Keratinocyte (primary cell): ENCODE measurements around the gene ZFYVE21. TPM values are rescaled to one million over a fixed set of nuclear protein-coding genes. Genes with fewer than 3 reads are reported as not detected.

ENCODE experiments used
- DNase-seq: peaks from one replicate; pipeline ENCODE4 v3.0.0-alpha.2; 2011; ENCODE audit warnings: low read depth, missing footprints, low spot score
- FAIRE-seq: peaks from 2 replicates; lab custom pipeline; 2011; peaks lifted over from hg19 to GRCh38; lab: Jason Lieb, UNC
- H2AFZ ChIP-seq: 2 replicates; pipeline ENCODE4 v1.6.0; 2012; ENCODE audit warnings: low read length, control low read depth, inconsistent platforms; ENCODE audit not compliant: control insufficient read depth
- H3K27ac ChIP-seq: 2 replicates; pipeline ENCODE4 v1.5.1; 2011; ENCODE audit warnings: low read length; ENCODE audit not compliant: control insufficient read depth, insufficient read depth
- H3K27me3 ChIP-seq: 3 replicates; pipeline ENCODE4 v1.6.0; 2011; ENCODE audit warnings: low read length; ENCODE audit not compliant: control insufficient read depth, insufficient read depth; ENCODE audit errors: extremely low read depth
- H3K36me3 ChIP-seq, 2 experiments: 2 replicates in 1 of 2; 3 replicates in 1 of 2; pipeline ENCODE4 v1.5.1; 2011; ENCODE audit warnings: low read length in 2 of 2, mild to moderate bottlenecking in 1 of 2; ENCODE audit not compliant: control insufficient read depth in 2 of 2, insufficient read depth in 2 of 2; ENCODE audit errors: extremely low read depth in 1 of 2
- H3K4me1 ChIP-seq: 3 replicates; pipeline ENCODE4 v1.5.1; 2011; ENCODE audit warnings: low read length; ENCODE audit not compliant: control insufficient read depth, insufficient read depth; ENCODE audit errors: extremely low read depth
- H3K4me2 ChIP-seq: 3 replicates; pipeline ENCODE4 v1.6.0; 2011; ENCODE audit warnings: low read depth, low read length; ENCODE audit not compliant: control insufficient read depth, insufficient read depth; ENCODE audit errors: extremely low read depth
- H3K4me3 ChIP-seq, 3 experiments: fragments of 200-600 bp in 1 of 3; sonication (generic) in 1 of 3; 2 replicates in 2 of 3; 3 replicates in 1 of 3; pipeline ENCODE4 v1.5.1; 2011 to 2016; ENCODE audit warnings: low read length in 3 of 3, mild to moderate bottlenecking in 3 of 3, control low read depth in 2 of 3, inconsistent platforms in 1 of 3, low read depth in 1 of 3, mixed read lengths in 1 of 3, mixed run types in 1 of 3, moderate library complexity in 1 of 3; ENCODE audit not compliant: control insufficient read depth in 2 of 3, insufficient read depth in 2 of 3; ENCODE audit errors: extremely low read depth in 1 of 3
- H3K79me2 ChIP-seq: 2 replicates; pipeline ENCODE4 v1.6.0; 2012; ENCODE audit warnings: low read length; ENCODE audit not compliant: control insufficient read depth, insufficient read depth
- H3K9ac ChIP-seq: 3 replicates; pipeline ENCODE4 v1.6.0; 2011; ENCODE audit warnings: low read length; ENCODE audit not compliant: control insufficient read depth, insufficient read depth; ENCODE audit errors: extremely low read depth
- H3K9me1 ChIP-seq: 3 replicates; pipeline ENCODE4 v1.6.0; 2011; ENCODE audit warnings: low read length; ENCODE audit not compliant: control insufficient read depth, insufficient read depth; ENCODE audit errors: extremely low read depth
- H3K9me3 ChIP-seq: 2 replicates; pipeline ENCODE4 v1.5.1; 2012; ENCODE audit warnings: low read depth, low read length; ENCODE audit not compliant: control insufficient read depth
- H4K20me1 ChIP-seq: 3 replicates; pipeline ENCODE4 v1.6.0; 2011; ENCODE audit warnings: low read length; ENCODE audit not compliant: control insufficient read depth, insufficient read depth; ENCODE audit errors: extremely low read depth
- EZH2 ChIP-seq: IDR thresholded peaks from one replicate; pipeline ENCODE4 v1.6.1; 2012; ENCODE audit warnings: inconsistent platforms, mild to moderate bottlenecking, low read length, moderate library complexity
- dilution Hi-C: fragments of 300-500 bp; cut with MboI; formaldehyde crosslinking; loops from one replicate; pipeline ENCODE4 v1.7.0; 2020; ENCODE audit warnings: low sequenced_read_pairs; ENCODE audit not compliant: extremely low pct_ligation_motif_present
- polyA plus RNA-seq, 5 experiments: library from polyadenylated mRNA; depleted of rRNA in 3 of 5; stranded (reverse) in 3 of 5; stranded (forward) in 1 of 5; unstranded in 1 of 5; fragments of >200 nt; gene quantifications; 1 replicate in 1 of 5; 2 replicates in 3 of 5; 3 replicates in 1 of 5; pipeline versions ENCODE4 v1.2.1 to v1.2.3, GENCODE V29; 2011 to 2012; ENCODE audit warnings: missing spikeins in 2 of 5, low read depth in 1 of 5, low replicate concordance in 1 of 5
- TF ChIP-seq, protein P1 (sequence below), 3 experiments: IDR thresholded peaks in 1 of 3; conservative IDR thresholded peaks in 1 of 3; optimal IDR thresholded peaks in 1 of 3; 2 replicates in 2 of 3; 3 replicates in 1 of 3; pipeline versions ENCODE3 to v1.5.1; 2011; ENCODE audit warnings: low read length in 3 of 3, mild to moderate bottlenecking in 3 of 3, moderate library complexity in 2 of 3, control low read depth in 1 of 3, inconsistent platforms in 1 of 3; ENCODE audit not compliant: insufficient read depth in 2 of 3; ENCODE audit errors: extremely low read depth in 1 of 3

ZFYVE21 gene
- polyA plus RNA-seq, 1 donor (not counting 4 experiments of a cell fraction or from before 2014, with no cell fraction given) = 116 TPM

DNA sequence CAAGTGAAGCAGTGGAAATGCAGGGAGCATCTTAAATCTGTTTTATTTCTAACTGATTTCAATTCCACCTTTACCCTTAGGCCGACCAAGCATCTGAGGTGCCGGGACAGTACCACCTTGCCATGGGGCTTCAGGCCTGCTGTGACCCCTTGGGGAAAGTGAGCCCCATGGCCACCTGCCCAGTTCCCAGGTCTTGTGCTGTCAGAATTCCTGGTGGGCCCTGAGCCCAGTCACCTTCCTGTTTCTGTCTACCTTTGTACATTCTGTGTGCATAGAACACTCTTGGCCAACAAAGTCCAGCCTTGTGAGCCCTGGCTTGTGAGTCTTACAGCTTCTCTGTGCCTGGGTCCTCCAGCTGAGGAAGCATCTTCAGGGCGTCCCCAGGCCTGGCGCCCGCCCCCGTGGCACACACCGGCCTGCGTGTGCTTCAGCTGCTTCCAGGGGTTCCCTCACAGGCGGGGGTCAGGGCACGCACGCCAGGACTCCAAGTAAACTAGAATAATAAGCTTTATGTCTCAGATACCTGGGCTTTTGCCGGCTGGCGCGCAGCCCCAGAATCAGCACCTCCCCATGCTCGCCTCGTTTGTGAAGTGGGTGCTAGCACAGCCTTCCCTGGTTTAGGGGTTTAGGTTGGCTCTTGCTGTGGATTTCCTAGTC lies 10.3 kb downstream of the ZFYVE21 start:
- no peaks in the 10 kb centered on the region for H3K27me3 ChIP-seq
- FAIRE-seq = no peak
- no peak overlapping the region for H3K4me3 ChIP-seq
- no peaks in the 10 kb centered on the region for H3K9me1 ChIP-seq
- H4K20me1 ChIP-seq = peaks cover 16% of the 10 kb centered on the region
- no peak overlapping the region for H3K27ac ChIP-seq
- no peak for DNase-seq
- H3K4me1 ChIP-seq = peaks cover 6% of the 10 kb centered on the region
- TF ChIP-seq, protein P1, sequence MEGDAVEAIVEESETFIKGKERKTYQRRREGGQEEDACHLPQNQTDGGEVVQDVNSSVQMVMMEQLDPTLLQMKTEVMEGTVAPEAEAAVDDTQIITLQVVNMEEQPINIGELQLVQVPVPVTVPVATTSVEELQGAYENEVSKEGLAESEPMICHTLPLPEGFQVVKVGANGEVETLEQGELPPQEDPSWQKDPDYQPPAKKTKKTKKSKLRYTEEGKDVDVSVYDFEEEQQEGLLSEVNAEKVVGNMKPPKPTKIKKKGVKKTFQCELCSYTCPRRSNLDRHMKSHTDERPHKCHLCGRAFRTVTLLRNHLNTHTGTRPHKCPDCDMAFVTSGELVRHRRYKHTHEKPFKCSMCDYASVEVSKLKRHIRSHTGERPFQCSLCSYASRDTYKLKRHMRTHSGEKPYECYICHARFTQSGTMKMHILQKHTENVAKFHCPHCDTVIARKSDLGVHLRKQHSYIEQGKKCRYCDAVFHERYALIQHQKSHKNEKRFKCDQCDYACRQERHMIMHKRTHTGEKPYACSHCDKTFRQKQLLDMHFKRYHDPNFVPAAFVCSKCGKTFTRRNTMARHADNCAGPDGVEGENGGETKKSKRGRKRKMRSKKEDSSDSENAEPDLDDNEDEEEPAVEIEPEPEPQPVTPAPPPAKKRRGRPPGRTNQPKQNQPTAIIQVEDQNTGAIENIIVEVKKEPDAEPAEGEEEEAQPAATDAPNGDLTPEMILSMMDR (optimal IDR thresholded peaks at IDR 0.05 in 1 of 3, IDR thresholded peaks at IDR 0.05 in 1 of 3, conservative IDR thresholded peaks at IDR 0.05 in 1 of 3; ENCODE audit: extremely low read depth in 1 of 3, insufficient read depth in 2 of 3, low read length in 3 of 3) = no peak
- no peak for TF ChIP-seq EZH2
- H3K36me3 ChIP-seq = peaks cover 18 to 37% of the 10 kb centered on the region in 2 experiments
- H3K9me3 ChIP-seq = no peaks in the 10 kb centered on the region
- H3K9ac ChIP-seq = no peak overlapping the region
- dilution Hi-C loops = no loop called here
- no peak overlapping the region for H3K4me2 ChIP-seq
- peaks cover 65% of the 10 kb centered on the region for H3K79me2 ChIP-seq
- no peak overlapping the region for H2AFZ ChIP-seq

DNA sequence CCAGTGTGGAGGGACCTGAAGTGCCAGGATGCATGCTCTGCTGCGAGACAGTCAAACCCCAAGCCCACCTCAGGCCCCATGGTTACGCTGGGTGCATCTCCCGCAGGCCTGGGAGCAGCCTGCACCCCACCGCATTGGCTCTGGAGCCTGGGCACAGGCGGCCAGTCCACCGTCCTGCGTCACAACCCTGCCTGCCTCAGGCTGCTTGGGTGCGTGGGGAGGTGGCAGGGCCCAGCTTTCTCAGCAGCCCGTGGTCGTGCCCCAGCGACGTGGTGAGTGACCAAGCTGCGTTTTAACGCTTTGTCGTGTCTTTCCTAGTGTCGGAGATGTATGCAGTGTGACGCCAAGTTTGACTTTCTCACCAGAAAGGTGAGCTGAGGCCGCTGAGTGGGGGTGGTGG lies 10.9 kb downstream of the ZFYVE21 start:
- peaks cover 59% of the 10 kb centered on the region for H3K79me2 ChIP-seq
- no peaks in the 10 kb centered on the region for H3K9me3 ChIP-seq
- no peaks in the 10 kb centered on the region for H3K27me3 ChIP-seq
- peaks cover 6% of the 10 kb centered on the region for H3K4me1 ChIP-seq
- H3K27ac ChIP-seq = no peak overlapping the region
- FAIRE-seq (no peak), DNase-seq (no peak)
- dilution Hi-C loops = no loop called here
- H2AFZ ChIP-seq = no peak overlapping the region
- H3K36me3 ChIP-seq = peaks cover 18 to 37% of the 10 kb centered on the region in 2 experiments
- TF ChIP-seq EZH2 = no peak
- no peaks in the 10 kb centered on the region for H3K9me1 ChIP-seq
- H4K20me1 ChIP-seq = peaks cover 12% of the 10 kb centered on the region
- H3K9ac ChIP-seq = no peak overlapping the region
- no peak overlapping the region for H3K4me2 ChIP-seq
- H3K4me3 ChIP-seq = no peak overlapping the region
